Pons (tissue), 1 donor: ENCODE results near the gene FOXO3.

Source experiments
- DNase-seq: peaks from one replicate; pipeline ENCODE4 v3.0.0-alpha.2; 2016; ENCODE audit warnings: low spot score

The FOXO3 gene

DNA sequence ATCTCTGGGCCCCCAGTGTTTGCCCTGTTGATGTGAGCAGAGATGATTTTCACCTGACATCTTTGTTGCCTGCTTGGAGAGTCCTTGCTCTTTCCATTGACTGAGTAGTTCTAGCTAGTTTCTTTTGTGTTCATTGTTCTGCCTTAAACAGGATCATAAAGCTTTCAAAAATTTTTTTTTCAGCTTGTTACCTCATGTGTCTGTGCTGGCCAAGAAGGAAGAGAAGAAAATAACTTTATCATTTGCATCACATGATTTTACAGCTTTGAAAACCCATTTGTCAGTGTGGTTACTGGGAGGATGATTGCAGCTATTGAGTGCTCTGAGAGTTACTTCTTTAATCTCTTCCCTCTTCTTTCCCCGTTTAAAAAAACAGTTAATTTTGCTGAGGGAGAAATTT, 16.0 kb downstream of the FOXO3 start:
- DNase-seq, result no peak

DNA sequence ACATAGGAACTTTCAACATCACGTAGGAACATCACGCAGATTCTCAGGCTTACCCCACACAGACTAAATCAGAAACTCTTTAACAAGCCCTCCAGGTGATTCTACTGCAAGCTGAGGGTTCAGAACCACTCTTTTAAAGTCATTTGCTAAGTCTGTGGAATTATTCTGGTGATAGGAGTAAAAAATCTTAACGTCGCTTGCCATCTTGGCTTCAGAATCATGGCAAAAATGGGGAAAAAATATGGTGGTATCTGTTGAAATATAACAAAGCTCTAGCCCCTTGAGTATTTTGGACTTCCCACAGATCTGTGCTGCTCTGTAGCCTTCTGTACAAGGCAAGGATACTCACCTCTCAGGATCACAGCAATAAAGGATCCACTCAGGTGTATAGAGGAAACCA, 17.4 kb downstream of the FOXO3 start:
- no peak for DNase-seq

DNA sequence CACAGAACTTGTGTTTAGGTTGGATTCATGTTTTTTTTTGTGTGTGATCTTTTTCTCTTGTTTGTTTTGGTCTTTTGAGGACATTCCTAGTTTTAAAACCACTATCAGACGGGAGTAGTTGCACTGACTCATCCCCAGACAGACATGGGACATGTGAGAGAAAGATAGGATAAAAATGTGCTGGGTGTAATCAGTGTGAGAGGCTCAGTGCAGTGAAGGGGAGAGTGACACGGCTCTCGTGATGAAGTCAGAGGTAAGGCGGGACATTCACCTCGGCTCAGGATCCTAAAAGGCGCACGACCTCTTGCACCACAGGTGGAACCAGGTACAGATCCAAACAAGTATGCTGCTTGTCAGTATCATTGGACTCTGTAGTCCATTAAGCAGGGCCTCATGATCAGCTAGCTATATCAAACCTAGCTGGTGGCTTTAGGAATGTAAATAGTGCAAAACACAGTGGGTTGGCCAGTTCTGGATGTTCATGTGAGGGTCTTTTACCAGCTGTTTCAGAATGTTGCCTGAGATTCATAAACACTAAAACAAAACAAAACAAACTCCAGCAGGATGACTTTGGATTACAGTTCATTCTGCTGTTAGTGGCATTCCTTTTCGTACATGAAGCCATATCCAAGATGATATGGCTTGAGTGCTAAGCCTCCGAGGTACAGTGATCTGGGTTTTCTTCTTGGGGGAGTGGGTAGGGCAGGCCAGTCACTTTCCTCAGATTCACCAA, 18.0 kb downstream of the FOXO3 start:
- DNase-seq, result no peak

DNA sequence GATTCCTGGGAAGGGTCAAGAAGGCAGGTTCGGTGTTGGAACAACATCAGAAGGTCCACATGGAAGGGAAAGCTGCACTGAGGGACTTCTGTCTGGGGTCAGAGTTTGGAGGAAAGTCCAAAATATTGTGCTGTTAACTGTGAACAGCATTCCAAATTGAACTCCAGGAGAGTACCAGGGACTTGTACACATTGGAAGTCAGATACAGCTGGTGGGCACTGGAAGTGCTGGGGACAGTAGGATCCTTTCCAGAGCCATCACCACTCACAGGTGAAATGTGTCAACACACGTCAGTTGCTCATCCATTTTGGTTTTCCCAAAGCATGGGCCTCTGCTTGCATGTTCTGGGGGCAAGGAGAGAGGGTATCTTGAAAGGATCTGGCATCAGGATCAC, 18.6 kb downstream of the FOXO3 start:
- DNase-seq, result no peak

DNA sequence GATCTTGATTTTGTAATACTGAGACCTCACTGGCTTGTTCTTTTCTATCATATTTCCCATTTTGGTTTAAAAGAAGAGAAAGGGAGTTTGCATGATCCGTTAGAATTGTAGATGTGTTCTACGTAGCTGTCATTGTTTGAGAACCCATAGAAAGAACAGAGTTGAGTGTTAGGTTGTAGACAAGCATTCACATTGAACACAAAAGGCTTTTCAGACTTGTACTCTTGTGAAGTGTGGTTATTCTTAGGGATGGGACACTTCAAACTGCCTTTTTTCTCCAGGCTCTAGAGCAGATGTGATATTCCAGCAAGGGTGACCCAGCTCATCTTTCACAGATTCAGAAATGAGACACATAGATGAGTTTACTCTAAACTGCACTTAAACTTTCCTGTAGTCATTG, 19.9 kb downstream of the FOXO3 start:
- DNase-seq, result peak; percentile 82

DNA sequence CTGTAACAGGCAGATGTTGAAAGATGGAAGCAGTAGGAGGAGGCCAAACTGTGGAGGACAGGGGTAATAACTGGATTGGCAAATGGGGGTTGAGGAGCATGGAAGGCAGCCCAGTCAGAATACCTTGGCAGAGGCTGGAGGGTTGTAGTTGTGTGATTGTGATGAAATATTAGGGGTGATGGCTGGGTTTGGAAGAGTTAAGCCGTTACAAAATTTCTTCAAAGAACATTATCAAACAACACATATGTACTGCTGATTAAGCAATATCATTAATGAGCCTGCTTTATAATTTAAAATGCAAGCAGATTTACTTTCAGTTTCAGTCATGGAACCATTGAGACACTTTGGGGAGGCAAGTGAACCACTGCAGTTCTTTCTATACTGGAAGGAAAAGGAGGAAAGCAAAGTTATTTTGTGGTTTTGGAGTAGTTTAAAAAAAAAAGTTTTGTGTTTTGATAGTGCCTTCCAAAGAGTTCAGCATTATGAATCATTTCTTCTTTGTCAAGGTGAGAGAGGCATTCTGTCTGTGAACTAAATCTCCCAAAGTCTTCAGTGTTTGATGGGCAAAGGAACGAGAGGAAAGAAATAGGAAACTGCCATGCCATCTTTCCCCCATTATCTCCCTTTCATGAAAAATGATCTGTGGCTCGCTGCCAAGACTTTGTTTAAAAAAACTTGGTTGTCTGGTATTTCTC, 20.7 kb downstream of the FOXO3 start:
- no peak for DNase-seq

DNA sequence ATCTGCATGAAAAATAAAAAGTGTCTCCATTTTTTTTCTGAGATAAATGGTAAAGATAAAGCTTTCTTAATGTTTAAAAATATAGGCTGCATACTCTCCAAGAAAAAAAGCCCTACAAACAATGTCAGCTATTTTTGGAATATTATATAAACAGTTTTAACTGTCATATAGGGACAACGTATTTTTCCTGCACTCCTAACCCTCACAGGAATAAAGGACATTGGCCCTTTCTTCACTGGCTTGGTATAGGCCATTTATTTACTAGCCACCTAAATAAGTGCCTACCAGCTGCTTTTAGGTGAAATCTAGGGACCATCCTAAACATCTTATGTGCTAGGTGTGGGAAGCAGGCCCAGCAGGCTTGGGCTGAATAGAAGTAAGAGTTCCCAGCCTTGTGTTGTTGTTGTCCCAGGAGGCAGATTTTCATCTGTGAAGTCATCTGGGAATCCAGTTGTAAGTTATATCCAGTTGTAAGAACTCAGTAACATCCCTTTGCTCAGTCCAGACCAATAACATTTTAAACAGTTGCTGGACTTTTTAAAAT, 21.3 kb downstream of the FOXO3 start:
- DNase-seq, result no peak

DNA sequence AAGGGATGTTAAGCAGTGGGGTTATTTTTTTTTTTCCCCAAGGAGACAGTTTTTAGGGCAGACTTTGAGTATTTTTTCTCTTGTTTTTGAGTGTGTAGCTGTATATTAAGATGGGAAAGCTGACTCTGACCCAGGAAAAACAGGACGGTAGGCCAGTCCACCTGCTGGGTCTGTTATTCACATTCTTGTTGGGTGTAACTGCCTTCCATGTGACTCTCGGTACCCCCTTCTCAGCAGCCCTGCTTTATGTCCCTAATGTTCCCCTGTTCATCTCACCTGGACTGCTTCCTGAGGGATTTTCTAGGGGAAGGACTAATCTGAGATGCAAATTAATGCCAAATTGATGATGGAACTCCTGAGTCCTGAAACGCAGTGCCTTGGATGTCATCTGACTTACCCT, 21.9 kb downstream of the FOXO3 start:
- no peak for DNase-seq

DNA sequence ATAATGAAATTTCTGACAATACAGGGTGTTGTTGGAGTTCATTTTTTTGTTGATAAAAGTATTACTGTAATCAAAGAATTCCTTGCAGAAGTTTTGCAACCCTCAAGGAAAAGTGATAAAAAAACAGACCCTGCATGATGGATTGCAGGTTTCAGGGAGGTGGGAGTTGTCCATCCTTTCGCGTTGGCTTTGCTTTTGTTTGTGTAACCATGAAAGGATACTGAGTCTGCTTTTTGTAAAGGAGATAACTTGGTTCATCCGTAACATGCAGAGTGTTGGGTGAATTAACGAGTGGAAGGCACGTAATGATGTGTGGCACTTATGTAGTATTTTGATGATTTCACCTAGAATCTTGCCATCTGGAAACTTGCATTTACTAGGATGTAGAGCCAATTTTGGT, 23.6 kb downstream of the FOXO3 start:
- DNase-seq, result no peak

DNA sequence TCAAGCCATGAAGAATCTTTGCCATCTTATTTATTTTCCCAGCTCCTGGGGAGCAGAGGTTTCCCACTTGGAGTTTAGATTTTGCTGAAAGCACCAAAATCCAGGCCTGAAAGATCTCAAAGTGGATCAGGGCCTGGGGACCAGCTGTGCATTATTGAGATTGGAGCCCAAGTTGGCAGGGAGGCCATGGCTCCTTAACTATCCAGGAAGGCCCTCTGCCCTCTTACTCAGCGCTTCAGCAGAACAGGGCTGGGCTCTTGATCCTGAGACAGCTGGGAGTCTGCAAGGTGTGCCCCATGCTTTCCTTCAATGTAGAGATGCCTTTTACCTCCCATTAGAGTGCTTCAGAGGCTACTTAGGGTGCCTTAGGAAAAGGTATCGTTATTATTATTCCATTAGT, 24.6 kb downstream of the FOXO3 start:
- no peak for DNase-seq

DNA sequence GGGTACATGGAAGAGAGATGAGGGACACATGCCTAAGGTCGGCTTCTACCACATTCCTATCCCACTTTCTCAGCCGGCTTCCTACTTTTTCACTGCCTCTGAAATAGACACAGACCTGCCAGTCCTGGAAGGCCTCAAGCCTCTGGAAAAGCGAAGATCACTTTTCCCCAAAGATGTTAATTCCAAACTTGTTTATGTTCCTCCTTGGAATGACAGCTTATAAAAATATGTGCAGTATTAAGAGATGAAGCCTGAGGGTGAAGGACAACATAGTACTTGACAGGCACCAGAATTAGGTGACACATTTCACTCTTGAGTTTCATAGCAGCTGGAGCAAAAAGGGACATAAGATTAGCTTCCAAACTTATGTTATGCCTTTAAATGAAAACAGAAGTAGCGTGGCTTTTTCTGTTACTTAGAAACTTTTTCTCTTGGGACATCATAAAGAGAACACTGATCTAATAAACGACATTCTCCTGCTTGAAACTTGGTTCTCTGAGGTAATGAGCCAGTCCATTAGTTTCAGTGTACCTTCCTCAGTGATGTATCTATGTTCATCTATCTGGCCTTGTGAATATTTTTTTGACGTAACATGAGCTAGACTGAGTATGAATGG, 25.3 kb downstream of the FOXO3 start:
- DNase-seq, result no peak

DNA sequence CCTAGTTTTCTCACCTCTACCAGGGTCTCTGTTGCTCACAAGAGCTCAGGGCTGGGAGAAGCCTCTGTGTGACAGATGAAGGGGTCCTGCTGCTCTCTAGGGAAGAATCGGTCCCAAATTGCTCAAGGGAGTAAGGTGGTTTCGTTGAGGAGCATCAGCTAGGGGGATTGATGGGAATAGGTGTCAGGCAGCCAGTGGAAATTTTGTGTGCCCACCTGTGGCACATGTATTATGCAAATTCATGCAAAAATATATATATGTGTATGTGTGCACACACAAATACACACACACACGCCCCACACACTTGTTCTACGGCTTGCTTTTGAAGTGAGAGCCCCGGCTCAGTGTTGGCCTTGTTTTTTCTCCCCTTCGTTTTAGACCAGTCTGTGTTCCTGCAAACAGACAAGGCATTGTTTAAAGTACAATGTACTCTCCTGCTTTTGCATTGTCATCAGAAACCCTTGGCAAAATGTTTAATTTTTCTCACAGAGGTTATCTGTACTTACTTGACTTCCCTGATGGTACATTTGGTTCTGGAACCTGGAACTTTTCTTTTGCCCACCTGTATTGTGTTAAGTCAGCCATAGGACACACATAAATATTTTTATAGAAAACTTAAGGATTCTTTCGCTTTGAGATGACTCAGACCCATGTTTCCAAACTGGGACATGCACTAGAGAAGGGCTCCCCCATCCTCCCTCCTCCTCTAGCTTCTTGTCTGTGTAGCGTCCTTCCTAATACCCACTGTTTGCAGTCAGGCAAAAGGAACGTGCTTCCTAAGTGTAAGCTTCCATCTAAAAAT, 26.7 kb downstream of the FOXO3 start:
- peak; percentile 95 for DNase-seq

DNA sequence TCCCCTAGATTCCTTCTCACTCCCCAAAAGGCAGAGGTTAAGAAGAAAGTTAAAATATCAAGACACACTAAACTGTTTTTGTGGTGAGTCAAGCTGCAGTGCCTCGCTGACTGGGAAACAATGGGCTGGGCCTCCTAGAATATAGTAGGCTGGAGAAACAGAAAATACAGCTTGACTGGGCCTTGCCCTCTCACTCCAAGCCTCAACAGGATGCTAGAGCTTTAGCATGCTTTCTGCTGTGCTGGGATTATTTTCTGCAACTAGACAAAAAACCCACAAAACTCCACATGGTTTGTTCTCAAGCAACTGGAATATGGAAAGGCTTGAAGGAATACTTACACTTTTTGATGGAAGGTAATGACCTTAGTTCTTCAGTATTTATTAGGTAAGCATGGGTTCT, 27.9 kb downstream of the FOXO3 start:
- peak; percentile 66 for DNase-seq

DNA sequence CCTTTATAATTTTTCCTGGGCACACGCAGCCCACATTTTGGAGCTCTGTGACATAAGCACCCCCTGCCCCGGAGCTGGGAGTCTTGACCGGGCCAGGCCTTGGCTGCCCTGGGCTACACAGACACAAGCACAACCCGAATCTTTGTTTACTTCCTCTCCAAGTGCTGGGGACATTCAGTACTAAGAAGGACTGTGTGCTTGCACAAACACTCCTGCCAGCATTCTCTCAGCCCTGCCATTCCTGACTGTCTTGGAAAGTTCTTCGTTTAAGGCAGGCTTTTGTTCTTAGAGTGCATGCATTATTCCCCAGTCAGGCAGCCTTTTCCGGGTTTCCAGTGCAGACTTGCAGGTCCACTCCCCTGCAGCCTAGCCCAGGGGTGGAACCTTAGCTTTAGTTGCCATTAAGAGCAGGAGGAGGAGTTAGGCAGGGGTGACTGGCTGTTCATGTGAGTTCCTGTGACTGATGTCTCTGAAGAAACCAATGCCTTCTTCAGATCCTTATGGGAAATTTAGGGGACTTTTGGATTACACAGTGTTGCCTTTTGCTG, 28.6 kb downstream of the FOXO3 start:
- peak; percentile 86 for DNase-seq

DNA sequence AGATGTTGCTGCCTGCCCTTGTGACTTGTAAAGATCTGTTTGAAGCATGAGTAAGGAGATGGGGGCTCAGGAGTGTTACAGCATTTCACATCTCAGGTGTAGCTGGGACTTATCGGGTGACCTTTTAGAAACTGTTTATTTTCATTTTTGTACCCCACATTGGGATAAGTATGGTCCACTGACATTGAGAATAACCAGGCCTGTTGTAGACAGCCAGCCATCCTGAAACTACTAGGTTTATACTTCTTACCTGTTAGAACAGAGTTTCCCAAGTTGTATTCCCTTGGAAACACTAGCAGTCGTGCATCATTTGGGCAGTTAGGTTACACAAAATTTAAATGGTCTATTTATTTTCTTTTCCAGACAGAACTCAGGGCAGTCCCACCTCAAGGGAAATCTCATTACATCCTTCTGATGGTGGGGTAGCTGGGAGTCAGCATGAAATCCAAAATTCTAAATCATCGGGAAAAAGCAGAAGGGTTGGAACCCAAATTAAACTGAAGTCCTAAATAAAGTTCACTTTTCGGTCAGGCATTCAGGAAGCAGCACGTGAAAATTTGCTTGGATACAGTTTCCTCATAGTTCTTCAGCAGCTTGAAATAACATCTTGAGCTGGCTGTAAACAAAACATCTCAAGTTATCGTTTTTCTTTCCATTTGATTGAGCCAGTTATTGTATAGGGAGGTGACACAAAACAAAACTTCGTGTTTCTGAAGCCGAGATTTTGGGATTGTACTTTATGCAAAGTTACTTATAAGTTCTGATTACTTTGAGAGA, 30.5 kb downstream of the FOXO3 start:
- DNase-seq, result no peak

DNA sequence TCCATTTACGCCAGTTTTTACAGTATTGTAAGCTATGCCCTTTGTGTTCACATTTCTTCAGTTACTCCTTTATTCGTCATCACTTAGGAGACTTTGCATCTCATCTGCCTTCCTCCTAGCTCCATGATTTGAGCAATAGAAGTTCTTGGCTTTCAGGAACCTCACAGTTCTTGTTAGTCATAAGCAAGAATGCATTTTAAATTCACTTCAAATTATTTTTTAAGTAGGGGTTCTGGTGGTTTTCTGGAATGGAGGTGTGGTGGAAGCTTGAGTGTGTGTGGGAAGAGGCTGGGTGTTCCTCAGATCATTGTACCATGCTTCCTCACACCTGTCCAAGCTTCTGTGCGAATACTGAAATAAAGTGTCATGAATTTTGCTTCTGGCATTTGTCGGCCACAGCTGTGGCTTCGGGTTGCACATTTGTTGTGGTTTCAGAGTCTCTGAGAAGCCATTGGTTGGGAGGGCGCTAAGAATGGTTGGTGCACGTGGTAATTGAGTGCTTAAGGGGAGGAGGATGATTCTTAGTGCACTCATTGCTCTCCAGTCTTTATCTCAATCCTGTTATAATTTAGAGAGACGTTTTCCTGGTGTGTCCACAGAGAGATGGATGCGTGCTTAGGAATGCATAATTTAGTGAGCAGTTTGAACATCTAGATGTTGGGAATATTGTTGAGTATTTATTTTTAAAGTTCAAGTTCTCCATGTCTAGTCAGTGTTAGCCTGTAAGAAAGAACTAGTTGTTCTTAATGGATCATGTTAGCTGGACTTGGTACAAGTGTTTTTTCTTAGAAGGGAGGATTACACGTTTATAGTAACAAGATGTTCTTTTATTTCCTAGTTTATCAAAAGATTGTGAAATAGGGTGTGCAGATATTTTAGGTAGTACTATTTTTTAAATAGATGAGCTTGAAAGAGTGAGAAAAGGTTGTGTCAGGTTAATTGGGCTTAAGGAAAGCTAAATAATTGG, 31.9 kb downstream of the FOXO3 start:
- DNase-seq, result no peak

DNA sequence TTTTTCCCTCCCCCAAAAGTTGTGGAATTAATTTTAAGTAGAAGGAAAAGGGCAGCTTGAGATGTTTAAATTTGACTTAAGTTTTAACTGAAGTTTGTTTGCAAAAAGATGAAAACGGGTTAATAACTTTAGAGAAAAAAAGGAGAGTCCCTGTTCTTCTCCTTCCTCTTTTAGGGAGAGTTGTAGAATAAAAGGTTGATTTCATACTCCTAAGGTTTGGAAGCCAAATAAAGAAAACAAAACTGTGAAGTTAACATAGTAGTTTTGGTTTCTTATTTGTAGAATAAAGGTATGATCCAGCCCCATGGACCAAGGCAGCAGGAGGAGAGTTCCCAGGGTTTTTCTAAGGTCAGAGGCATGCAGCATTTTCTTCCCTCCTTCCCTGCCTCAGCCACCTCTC, 33.4 kb downstream of the FOXO3 start:
- no peak for DNase-seq

DNA sequence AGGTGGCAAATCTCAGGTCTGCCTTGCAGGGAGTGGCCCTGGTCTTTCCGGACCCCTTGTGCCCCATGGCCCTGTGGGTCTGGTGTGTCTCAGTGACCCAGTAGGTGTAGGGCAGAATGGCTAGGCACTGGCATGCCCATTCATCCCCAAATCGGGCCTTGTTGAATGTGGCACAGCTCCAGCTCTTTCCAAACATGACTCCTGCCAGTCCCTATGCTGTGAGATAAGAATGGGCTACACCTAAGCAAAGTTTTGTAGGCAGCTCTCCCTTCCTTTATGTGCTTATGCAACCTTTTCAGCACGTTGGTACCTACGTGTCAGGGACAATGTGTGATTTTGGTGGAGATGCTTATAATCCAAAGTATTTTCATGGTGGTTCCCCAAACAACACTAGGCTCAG, 33.9 kb downstream of the FOXO3 start:
- DNase-seq, result no peak

DNA sequence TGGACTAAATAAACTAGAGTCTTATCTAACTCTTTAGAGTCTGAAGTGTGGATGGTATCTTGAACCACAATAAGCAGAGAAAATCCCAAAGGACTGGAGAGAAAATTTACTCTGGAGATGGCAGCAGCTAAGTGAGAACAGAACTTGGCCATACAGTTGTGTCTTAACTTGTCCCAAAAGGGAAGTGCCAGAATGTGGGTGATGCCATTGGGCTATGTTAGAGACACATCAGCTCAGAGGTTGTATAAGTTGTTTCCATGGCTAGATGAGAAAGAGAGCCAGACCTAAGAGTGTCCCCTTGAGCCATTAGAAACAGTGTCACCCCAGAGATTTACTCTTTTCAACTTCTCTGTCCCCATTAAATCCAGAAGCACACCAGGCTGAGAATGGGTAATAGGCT, 36.2 kb downstream of the FOXO3 start:
- DNase-seq, result no peak
